Esophagus muscularis mucosa (tissue), 4 donors: ENCODE measurements around the gene ETFB. TPM values are rescaled to one million over a fixed set of nuclear protein-coding genes. Genes with fewer than 3 reads are reported as not detected.

ENCODE experiments used
- DNase-seq: peaks from one replicate; pipeline ENCODE4 v3.0.0-alpha.2; 2017; ENCODE audit errors: extremely low spot score
- H3K27ac ChIP-seq, 4 donors: fragments of 200-600 bp; sonication (generic); replicated peaks in 1 of 4; 1 replicate in 3 of 4; 2 replicates in 1 of 4; pipeline ENCODE4 v1.5.1; 2016 to 2019; ENCODE audit warnings: mild to moderate bottlenecking in 1 of 4
- H3K27me3 ChIP-seq, 4 donors: fragments of 200-600 bp; sonication (generic); one replicate each; pipeline versions ENCODE4 v1.5.1 to v1.6.0; 2016 to 2019
- H3K36me3 ChIP-seq, 4 donors: fragments of 200-600 bp; sonication (generic); one replicate each; pipeline ENCODE4 v1.5.1; 2016 to 2019
- H3K4me1 ChIP-seq, 4 donors: fragments of 200-600 bp; sonication (generic); one replicate each; pipeline ENCODE4 v1.5.1; 2016 to 2019
- H3K4me3 ChIP-seq, 4 donors: fragments of 200-600 bp; sonication (generic); 1 replicate in 2 of 4; 2 replicates in 2 of 4; pipeline ENCODE4 v1.5.1; 2016 to 2019; ENCODE audit warnings: mild to moderate bottlenecking in 4 of 4, moderate library complexity in 1 of 4
- H3K9me3 ChIP-seq, 4 donors: fragments of 200-600 bp; sonication (generic); 1 replicate in 3 of 4; 2 replicates in 1 of 4; pipeline ENCODE4 v1.5.1; 2016 to 2019
- CTCF ChIP-seq, 3 experiments: fragments of 200-600 bp in 2 of 3; fragments of 450-650 bp in 1 of 3; sonication (generic) in 2 of 3; IDR thresholded peaks; one replicate each; pipeline ENCODE4 v1.5.1; 2017 to 2019; ENCODE audit warnings: antibody characterized with exemption in 3 of 3, mild to moderate bottlenecking in 2 of 3, moderate library complexity in 1 of 3
- EP300 ChIP-seq: sonication (generic); formaldehyde crosslinking; IDR thresholded peaks from one replicate; pipeline ENCODE4 v1.6.1; 2017; ENCODE audit warnings: antibody characterized with exemption
- POLR2A ChIP-seq: fragments of 450-650 bp; IDR thresholded peaks from one replicate; pipeline ENCODE4 v1.6.1; 2017; ENCODE audit warnings: antibody characterized with exemption, moderate library complexity, mild to moderate bottlenecking, low read depth
- POLR2AphosphoS5 ChIP-seq, 2 donors: sonication (generic); formaldehyde crosslinking; IDR thresholded peaks; one replicate each; pipeline ENCODE4 v1.6.1; 2017; ENCODE audit warnings: antibody characterized with exemption in 2 of 2
- WGBS: methylation state at CpG from one replicate; pipeline ENCODE4 v1.1.5; 2018; 5-methylcytosine and 5-hydroxymethylcytosine counted together
- intact Hi-C: fragments of 100-400 bp; cut with DNase I; formaldehyde crosslinking; loops from one replicate; pipeline ENCODE4 v1.15.1; 2023
- total RNA-seq, 4 donors: library from RNA; depleted of rRNA; stranded (reverse); fragments of >200 nt; gene quantifications; one replicate each; pipeline versions ENCODE4 v1.1.0 to v1.2.1, GENCODE V29; 2016

ETFB gene
- total RNA-seq, 4 donors from 2014 or later, result 86.3 to 121 (median 106) TPM

GRCh38 chr19:51341066-51341465 is 25.1 kb downstream of the ETFB start:
- intact Hi-C loops, result loop anchor here (5.0 to 10.0 kb wide), 2 partner anchors 51 to 344 kb away; partner anchors contain the start of gene C19orf84
- H3K36me3 ChIP-seq, result peaks cover 5 to 18% (median 14%) of the 10 kb centered on the region in 4 donors
- no peak for DNase-seq
- no peaks in the 10 kb centered on the region for H3K27me3 ChIP-seq
- H3K4me1 ChIP-seq, result peaks cover 6 to 45% (median 24%) of the 10 kb centered on the region in 4 donors
- no peak for TF ChIP-seq CTCF (IDR thresholded peaks at IDR 0.05)
- TF ChIP-seq POLR2AphosphoS5 (IDR thresholded peaks at IDR 0.05), result no peak
- TF ChIP-seq EP300, result no peak
- TF ChIP-seq POLR2A, result no peak
- no peaks in the 10 kb centered on the region for H3K9me3 ChIP-seq
- 96% methylated on average over 12 of the region's 18 CpGs for WGBS
- peak overlapping the region; percentile 84 to 92 (median 88) for H3K27ac ChIP-seq
- peak overlapping the region in 1 of 4 donors; percentile 76 for H3K4me3 ChIP-seq

GRCh38 chr19:51339687-51340656 is 26.2 kb downstream of the ETFB start:
- peak; percentile 100 for DNase-seq
- H3K36me3 ChIP-seq, result peaks cover 0 to 11% (median 7%) of the 10 kb centered on the region in 4 donors
- intact Hi-C loops, result loop anchor here (1.0 to 10.0 kb wide), 6 partner anchors 26 to 345 kb away; partner anchors contain the start of genes C19orf84 and ETFB
- TF ChIP-seq CTCF (IDR thresholded peaks at IDR 0.05) (peak; percentile 12 to 63 (median 33)), EP300 (no peak), POLR2A (no peak), POLR2AphosphoS5 (IDR thresholded peaks at IDR 0.05) (peak; percentile 80 to 90)
- peak overlapping the region; percentile 57 to 76 (median 73) for H3K4me3 ChIP-seq
- WGBS, result under 1% methylated on average over 21 of the region's 107 CpGs
- H3K4me1 ChIP-seq, result peaks cover 6 to 45% (median 24%) of the 10 kb centered on the region in 4 donors
- no peaks in the 10 kb centered on the region for H3K27me3 ChIP-seq
- H3K9me3 ChIP-seq, result no peaks in the 10 kb centered on the region
- H3K27ac ChIP-seq, result peak overlapping the region; percentile 84 to 92 (median 88)

GRCh38 chr19:51339313-51339686 is 26.9 kb downstream of the ETFB start:
- peak overlapping the region; percentile 84 to 92 (median 88) for H3K27ac ChIP-seq
- intact Hi-C loops, result loop anchor here (2.0 to 10.0 kb wide), 3 partner anchors 68 to 316 kb away; no protein-coding TSS in a partner anchor
- peak overlapping the region; percentile 57 to 76 (median 73) for H3K4me3 ChIP-seq
- H3K9me3 ChIP-seq, result no peaks in the 10 kb centered on the region
- H3K27me3 ChIP-seq, result no peaks in the 10 kb centered on the region
- H3K36me3 ChIP-seq, result peaks cover 0 to 4% (median under 1%) of the 10 kb centered on the region in 4 donors
- TF ChIP-seq CTCF (IDR thresholded peaks at IDR 0.05) (no peak), POLR2A (no peak), POLR2AphosphoS5 (IDR thresholded peaks at IDR 0.05) (peak in 1 of 2 donors; percentile 34)
- WGBS, result under 1% methylated on average over 10 of the region's 10 CpGs
- H3K4me1 ChIP-seq, result peaks cover 6 to 45% (median 24%) of the 10 kb centered on the region in 4 donors
- no peak for DNase-seq

GRCh38 chr19:51338563-51339312 is 27.4 kb downstream of the ETFB start:
- peak; percentile 97 for DNase-seq
- Histone ChIP-seq H3K9me3 (no peaks in the 10 kb centered on the region), H3K27me3 (no peaks in the 10 kb centered on the region), H3K4me1 (peaks cover 6 to 45% (median 24%) of the 10 kb centered on the region in 4 donors), H3K4me3 (peak overlapping the region; percentile 57 to 76 (median 73)), H3K36me3 (no peaks in the 10 kb centered on the region), H3K27ac (peak overlapping the region; percentile 84 to 92 (median 88))
- intact Hi-C loops, result loop anchor here (2.0 to 10.0 kb wide), 3 partner anchors 69 to 316 kb away; no protein-coding TSS in a partner anchor
- WGBS, result 5% methylated on average over 43 of the region's 43 CpGs
- TF ChIP-seq CTCF (IDR thresholded peaks at IDR 0.05) (peak; percentile 84 to 94 (median 93)), POLR2AphosphoS5 (IDR thresholded peaks at IDR 0.05) (peak in 1 of 2 donors; percentile 11), EP300 (no peak)
